ENCODE results near the gene SMC1B.
A peak's percentile ranks its signal among the peaks of the same experiment; 100 is the strongest.
"Not testable (repeated sequence)": the region's sequence is repeated elsewhere in the genome, so short reads cannot be mapped to it uniquely, and the experiment has no call there.

Gene SMC1B

DNA sequence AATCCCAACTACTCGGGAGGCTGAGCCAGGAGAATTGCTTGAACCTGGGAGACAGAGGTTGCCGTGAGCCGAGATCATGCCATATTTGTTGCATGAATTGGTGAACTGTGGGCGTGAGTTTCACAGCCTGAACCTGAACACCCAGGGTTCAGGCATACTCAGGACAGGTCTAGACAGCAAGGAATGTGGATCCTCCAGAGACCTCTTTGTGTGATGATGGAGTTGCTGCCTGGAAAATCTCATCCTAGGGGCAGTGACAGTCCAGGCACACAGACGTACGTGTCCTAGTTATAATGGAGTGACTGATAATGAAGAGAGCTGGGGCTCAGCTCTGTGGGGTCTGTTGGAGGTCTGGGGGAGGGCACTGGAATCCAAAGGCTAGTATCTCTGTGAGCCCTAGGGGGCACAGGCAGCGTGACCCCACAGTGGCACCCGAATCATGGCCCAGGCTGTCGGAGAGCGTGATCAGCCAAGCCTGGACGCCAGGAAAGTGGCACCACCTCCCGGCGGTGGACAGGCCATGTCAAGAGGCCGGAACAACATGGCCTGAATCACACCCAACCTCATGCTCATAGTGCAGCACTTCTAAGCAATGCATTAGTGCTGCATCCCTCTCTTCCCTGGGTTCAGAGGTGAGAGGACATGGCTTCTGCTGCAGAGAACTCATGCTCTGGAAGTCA lies 31.8 kb upstream of the SMC1B start:
- FAIRE-seq = no peak

DNA sequence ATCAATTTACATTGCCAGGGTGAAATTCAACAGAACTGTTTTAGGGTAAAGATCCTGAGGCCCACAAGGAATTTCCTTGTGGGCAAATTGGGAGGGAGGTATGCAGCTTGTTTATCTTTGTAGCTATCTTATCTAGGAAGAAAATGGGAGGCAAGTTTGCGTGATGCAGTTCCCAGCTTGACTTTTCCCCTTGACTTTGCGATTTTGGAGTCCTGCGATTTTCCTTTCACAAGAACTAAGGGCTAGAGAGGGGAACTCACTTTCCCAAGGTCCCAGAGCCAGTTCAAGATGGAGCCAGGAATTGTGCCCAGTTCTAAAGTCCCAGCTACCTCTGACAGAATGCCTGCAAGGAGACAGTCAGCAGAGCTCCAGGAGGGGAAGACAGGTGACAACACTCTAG lies 30.8 kb upstream of the SMC1B start:
- FAIRE-seq = no peak

DNA sequence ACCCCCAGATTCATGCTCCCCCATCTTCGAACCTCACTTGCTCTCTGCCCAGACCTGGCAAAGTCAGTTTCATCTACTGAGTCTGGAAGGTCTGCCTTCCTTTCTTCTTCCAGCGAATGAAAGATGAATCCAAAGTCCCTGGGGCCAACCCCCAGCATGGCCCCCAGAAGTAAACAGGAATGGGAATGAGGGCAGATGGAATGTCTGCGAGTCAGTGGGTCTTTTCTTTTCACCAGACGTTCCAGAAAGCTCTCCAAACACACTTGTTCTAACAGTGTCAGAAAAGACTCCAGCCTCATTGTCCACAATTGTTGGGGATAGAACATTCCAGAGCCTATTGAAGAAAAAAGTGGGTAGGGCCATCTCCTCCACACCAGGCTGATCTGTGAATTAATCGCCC lies 28.7 kb upstream of the SMC1B start:
- FAIRE-seq = no peak

DNA sequence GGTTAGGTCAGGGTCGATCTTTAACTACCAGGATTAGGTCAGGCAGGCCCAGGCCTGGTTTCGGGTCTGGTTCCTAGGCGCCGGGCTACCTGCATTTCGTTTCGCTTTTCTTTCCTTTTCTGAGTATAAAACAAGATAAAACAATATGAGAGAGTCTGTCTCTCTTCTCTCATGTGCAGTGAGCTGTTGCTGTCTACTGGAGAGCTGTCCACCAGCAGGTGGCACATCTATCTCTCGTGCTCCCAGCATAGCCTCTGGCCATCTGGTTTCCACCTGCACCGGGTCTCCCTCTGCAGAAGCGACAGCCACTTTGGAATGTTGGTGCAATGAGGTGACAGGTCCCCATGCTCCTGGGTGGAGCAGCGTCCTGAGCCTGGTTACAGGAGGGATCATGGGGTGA lies 27.7 kb upstream of the SMC1B start:
- no peak for FAIRE-seq

DNA sequence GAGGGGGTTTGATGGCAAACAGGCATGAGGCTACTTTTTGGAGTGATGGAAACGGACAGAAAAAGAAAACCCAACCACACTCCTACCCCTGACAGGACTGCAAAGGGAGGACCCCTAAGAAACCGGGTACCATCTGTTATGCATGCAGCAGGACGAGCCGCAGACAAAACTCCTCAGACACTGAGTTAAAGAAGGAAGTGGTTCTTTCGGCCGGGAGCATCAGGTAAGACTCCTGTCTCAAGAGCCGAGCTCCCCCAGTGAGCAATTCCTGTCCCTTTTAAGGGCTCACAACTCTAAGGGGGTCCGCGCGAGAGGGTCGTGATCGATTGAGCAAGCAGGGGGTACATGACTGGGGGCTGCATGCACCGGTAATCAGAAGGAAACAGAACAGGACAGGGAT lies 27.3 kb upstream of the SMC1B start:
- not testable (repeated sequence) for FAIRE-seq

DNA sequence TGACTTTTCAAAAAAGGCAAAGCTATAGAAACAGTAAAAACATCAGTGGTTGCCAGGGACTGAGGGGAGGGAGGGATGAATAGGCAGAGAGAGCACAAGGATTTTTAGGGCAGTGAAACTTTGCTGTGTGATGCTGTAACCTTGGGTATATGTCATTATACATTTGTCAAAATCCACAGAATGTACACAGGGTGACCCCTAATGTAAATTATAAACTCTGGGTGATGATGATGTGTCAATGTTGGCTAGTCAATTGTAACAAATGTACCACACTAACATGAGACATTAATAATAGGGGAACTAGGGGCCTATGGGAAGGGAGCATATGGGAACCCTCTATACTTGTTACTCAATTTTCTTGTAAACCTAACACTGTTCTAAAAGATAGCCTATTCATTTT lies 24.9 kb upstream of the SMC1B start:
- no peak for FAIRE-seq

DNA sequence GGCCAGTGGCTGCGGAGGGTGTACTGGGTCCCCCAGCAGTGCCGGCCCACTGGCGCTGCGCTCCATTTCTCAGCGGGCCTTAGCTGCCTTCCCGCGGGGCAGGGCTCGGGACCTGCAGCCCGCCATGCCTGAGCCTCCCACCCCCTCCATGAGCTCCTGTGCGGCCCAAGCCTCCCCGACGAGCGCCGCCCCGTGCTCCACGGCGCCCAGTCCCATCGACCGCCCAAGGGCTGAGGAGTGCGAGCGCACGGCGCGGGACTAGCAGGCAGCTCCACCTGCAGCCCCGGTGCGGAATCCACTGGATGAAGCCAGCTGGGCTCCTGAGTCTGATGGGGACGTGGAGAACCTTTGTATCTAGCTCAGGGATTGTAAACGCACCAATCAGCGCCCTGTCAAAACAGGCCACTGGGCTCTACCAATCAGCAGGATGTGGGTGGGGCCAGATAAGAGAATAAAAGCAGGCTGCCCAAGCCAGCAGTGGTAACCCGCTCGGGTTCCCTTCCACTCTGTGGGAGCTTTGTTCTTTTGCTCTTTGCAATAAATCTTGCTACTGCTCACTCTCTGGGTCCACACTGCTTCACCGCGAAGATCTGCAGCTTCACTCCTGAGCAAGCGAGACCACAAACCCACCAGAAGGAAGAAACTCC lies 23.6 kb upstream of the SMC1B start:
- FAIRE-seq = not testable (repeated sequence)

DNA sequence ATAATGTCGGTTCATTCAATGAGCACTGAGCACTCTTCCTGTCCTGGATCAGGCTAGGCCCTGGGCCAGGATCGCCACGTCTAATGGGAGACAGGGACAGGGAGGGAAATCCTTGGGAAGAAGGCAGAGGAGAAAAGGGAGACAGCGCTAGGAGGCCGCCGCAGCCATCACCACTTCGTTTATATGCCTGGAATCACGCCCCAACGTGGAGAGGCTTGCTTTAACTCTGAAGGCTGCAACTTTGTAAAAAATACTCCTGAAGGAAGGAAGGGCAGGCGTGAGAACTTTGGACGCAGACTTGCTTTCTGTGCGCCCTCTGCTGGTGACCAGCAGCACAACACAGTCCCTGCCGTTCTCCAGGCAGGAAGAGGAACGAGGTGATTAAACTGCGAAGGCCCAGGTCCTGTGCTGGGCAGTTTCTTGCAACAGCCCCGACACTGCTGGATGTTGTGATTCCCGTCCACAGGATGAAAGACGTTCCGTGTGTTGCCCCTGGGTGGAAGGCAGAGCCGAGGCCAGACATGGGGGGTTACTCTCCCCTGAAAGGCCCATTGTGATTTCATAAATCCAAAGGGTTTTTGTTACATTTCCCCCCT lies 22.2 kb upstream of the SMC1B start:
- peak; percentile 89 for FAIRE-seq

DNA sequence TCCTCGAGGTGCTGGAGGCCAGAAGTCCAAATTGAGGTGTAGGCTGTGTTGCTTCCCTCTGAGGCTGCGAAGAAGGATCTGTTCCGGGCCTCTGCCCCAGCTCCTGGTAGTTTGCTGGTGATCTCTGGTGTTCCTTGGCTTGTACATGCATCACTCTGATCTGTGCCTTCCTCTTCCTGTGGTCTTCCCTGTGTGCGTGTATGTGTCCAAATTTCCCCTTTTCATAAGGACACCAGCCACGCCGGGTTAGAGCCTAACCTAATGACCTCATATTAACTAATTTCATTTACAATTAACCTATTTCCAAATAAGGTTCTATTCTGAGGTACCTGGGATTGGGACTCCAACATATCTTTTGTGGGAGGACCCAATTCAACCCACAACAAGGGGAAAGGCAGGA lies 21.6 kb upstream of the SMC1B start:
- FAIRE-seq = no peak

DNA sequence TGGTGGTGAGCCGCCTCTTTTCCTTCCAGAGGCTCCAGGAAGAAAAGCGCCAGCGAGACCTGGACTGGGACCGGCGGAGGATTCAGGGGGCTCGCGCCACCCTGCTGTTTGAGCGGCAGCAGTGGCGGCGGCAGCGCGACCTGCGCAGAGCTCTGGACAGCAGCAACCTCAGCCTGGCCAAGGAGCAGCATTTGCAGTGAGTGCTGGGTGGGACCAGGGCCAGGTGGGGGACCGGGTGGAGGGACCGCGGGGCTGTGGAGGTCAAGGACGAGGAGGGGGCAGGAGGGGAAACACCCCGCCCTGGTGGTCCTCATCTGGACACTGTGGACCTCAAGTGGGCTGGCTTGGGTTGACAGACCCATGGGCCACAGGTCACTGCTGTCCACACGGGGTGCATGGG lies 17.5 kb upstream of the SMC1B start:
- FAIRE-seq = no peak

DNA sequence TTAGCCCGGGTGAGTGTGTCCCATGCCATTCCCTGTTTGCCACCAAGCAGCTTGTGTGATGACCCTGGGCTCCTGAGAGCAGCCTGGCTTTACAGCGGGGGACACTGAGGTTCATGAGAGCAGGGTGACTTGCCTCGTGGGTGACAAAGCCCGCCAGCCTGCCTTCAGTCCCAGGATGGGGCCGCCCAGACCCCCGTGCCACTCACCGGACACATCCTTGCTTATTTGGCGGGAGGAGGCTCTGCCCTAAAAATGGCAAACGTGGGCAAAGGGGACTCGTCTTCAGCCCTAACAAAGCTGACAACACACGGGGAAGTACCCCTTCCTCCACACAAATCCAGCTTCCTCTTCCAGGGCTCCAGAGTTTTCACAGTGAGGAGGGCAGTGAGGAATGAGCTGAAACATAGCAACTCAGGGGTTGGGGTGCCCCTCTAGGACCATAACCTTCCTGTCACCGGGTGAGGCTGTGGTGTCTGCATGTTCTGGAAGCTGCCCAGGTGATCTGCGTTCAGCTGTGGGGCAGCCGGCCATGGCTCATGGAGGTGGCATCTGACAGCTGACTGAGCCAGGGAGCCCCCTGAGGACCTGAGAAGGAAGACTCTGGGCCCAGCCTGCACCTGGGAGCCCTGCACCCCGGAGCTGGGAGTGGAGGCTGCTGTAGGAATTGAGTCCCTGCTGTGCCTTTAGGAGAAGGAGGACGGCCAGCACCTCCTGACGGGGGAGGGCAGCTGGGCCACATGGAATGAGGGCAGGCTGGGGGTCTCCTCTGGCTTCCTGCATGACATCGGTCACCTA lies 16.8 kb upstream of the SMC1B start:
- no peak for FAIRE-seq

DNA sequence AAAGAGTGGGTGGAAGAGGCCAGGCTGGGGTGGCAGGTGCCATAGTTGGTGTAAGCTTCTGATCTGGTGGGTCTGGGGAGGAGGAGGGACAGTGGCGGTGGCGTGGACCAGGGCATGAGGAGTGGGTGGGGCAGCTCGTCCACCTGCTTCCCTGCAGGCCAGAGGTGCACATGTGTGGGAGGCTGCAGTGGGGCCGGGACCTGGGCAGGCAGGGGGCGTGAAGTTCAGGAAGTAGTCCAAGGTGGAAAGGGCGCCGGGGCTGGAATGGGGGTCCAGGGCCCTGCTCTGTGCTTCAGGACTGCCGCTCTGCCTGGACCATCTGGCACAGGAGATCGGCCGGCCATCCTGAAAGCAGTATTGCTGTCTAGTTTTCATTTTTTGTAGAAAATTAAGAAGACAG lies 16.0 kb upstream of the SMC1B start:
- FAIRE-seq = no peak

DNA sequence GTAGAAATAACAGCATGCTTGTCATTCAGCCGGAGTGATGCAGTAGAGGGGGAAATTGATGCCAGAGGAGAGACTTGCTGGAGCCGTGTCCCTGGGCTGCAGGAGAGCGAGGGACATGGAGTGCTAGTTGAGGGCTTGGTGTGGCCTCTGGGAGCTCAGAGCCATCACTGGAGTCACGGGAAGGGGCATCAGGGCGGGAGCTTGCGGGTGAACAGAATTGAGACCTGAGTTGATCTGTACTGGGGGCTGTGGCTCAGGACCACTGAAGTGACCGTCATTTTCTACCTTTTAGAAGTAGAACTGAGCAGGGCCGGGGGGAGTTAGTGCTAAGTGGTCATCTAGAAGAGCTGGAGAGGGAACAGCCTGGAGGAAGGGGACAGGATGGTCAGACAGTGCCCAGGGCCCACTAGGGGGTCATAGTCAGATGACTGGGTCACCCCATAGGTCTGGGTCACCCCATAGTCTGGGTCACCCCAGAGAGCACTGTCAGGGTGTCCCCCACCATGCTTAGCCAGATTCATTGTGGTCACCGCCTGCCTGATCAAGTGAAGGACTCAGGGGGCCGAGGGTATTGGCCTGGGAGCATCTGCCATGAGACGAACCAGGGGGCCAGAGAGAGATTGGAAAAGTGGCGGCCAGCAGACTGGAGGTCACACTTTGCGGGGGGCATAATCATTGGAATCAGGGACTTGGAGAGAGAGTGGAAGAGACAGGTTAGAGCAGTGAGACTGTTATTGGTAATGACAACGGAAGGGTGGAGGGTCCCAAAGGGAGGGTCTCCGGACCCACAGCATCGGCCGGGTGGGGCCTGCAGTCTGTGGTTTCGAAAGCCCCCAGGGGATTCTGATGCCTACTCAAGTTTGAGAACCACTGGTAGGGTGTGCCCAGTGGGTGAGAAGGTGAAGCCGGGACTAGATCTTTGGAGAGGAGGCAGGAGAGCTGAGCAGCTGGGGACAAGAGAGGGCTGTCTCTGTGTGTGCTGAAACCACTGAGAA lies 15.3 kb upstream of the SMC1B start:
- FAIRE-seq = no peak

DNA sequence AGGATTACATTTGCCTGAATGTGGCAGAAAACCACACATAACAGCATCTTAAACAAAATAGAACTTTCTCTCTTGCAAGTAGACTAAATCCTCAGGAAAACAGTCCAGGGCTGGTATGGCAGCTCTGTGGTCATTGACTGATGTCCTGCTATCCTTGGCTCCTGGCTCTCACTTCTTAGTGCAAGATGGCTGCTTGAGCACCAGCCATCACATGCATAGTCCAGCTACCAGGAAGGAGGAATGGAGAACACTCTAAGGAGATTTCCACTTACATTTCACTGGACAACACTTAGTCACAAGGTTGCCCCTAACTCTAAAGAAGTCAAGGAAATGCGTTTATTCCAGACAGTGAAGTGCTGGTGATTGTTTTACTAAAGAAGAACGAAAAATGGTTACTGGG lies 13.7 kb upstream of the SMC1B start:
- FAIRE-seq = no peak

DNA sequence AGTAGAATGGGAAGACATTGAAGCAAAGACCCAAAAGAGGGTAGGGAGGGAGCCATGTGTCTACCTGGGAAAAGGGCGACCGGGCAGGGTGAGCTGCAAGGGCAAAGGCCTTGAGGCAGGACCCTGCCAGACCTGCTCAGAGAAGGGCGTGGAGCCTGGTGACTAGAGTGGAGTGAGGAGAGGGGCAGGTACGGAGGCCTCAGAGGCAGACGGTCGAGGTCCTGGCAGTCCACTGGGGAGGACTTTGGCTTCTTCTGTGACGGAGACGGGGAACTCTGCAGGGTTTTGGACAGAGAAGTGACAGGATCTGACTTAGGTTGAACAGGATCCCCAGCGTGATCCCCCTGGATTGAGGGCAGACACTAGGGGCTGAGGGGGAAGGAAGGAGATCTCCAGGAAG lies 13.0 kb upstream of the SMC1B start:
- no peak for FAIRE-seq

DNA sequence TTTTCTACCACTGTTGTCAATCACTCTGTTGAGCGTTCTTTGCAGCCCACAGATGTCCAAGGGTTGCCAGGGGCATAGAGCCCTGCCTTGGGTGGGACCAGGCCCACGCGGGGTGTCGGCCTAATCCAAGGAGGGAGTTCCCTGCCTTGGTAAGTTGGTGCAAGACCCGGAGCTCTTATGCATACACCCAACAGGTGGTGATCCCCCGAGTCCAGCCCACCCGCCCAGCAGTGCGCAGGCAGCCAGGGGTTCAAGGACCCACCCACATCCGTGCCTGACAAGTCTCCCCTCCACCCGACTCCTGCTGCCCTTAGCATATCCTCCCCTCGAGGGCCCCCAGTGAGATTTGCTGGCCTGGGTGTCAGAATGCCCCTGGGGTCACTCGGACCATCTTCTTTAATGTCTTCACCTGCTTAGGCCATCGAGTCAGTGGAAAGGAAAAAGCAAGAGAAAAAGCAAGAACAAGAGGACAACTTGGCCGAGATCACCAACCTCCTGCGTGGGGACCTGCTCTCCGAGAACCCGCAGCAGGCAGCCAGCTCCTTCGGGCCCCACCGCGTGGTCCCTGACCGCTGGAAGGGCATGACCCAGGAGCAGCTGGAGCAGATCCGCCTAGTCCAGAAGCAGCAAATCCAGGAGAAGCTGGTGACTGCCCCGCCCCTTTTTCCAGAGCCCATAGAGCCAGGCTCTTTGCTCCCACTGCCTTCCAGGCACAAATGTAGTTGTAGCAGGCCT lies 12.3 kb upstream of the SMC1B start:
- FAIRE-seq = no peak

DNA sequence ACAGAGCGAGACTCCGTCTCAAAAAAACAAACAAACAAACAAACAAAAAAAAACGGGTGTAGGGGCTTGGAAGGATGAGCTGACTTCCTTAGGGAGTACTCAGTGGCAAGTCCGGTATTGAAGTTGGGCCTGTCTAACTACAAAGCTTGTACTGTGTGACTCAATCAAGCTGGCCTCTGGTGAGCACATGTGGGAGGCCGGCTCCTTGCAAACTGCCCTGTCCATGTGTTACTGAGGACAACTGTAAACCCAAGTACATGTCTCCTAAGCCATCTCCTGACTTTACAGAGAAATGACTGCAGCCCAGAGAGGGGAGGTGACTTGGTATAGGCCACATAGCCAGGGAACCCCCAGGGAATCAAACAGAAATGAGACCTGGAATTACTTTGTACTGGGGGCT lies 11.7 kb upstream of the SMC1B start:
- FAIRE-seq = no peak

DNA sequence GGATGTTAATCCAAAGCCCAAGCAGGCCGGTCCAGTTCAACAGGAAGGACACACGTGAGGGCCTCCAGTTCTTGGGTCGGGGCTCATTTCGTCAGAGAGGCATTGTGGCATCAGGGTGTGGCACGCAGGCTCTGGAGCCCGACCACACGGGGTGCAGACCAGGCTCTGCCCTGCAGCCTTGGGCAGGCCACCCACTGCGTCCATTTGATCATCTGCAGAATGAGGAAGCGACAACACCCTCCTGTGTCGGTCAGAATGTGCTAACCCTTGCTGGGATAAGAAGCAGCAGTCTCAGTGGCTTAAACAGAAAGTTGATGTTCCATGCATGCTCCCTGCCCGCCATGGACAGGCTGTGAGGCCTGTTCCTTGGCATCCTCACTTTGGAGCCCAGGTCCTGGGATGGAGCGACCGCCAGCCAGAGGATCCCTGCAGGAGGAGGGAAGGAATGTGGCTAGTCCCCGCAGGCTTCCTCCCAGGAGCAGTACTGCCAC lies 10.9 kb upstream of the SMC1B start:
- FAIRE-seq = no peak

DNA sequence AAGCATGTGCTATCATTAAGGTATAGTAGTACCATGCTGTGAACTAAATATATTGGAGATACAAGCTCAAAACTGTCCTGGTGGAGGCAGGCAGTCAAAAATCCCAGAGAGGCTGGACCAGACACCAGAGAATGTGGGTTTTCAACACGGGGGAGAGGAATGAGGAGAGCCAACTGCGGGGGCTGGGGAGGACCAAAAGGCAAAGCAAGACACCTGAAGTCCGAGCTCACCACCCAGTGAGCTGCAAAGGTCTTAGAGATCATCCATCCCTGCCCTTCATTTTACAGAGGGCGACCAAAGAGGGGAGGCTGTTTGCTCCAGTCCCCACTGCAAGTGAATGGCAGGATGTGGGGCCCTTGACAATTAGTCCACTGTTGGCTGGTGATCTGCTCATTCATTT lies 10.1 kb upstream of the SMC1B start:
- FAIRE-seq = no peak

DNA sequence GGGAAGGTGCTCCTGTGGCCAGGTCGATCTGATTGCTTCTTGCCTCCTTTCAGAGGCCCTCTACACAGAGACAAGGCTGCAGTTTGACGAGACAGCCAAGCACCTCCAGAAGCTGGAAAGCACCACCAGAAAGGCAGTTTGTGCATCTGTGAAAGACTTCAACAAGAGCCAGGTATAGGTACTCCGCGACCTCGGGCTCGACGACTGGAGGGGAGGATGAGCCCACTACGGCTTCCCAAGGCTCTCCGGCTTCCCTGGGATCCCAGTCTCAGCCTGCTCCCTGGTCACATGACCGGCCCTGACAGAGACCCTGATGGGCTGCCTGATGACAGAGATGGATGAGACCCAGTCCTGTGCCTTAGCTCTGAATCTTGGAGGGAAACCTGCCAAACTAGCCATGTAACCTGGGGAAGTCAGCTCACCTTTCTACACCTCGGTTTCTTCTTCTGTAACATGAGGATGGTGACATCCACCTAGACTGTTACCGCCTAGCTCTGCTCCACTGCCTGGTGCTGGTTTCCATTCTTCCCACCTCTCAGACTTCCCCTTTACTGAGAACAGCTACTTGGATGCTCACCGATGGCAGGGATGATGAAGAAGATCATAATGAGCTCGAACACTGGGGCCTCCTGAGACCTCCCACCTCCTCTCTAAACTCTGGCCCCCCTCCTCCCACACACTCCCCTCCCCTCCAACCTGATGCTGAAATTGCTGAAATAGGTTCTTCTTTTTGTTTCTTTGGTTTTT lies 9.0 kb upstream of the SMC1B start:
- FAIRE-seq = no peak

Measured in A204.1 (cell line).